Measurements from ENCODE around the gene ERCC6L2. TPM values are rescaled to one million over a fixed set of nuclear protein-coding genes. Genes with fewer than 3 reads are reported as not detected.

ERCC6L2 gene
- total RNA-seq, 1 donor from 2014 or later: 52.3 TPM

GRCh38 chr9:95864852-95865580 lies 10.5 kb upstream of the ERCC6L2 start:
- ATAC-seq (ENCODE audit: low read depth) (no peak), DNase-seq (no peak)
- H3K4me1 Mint-ChIP-seq: no peaks in the 10 kb centered on the region
- H3K27ac Mint-ChIP-seq: no peak overlapping the region
- intact Hi-C loops (cut with micrococcal nuclease): no loop called here
- no peak for TF ChIP-seq CTCF (IDR thresholded peaks at IDR 0.05)
- ChIA-PET CTCF (no interaction called here), POLR2A (no interaction called here)
- no peaks in the 10 kb centered on the region for H3K27me3 Mint-ChIP-seq
- H3K9me3 Mint-ChIP-seq: peaks cover 19% of the 10 kb centered on the region
- H3K4me3 Mint-ChIP-seq: no peak overlapping the region
- peaks cover 28% of the 10 kb centered on the region for H3K36me3 Mint-ChIP-seq (ENCODE audit: low read depth)

GRCh38 chr9:95870352-95870751 lies 5.1 kb upstream of the ERCC6L2 start:
- Mint-ChIP-seq H3K36me3 (ENCODE audit: low read depth) (peaks cover 56% of the 10 kb centered on the region), H3K4me1 (peaks cover 16% of the 10 kb centered on the region), H3K9me3 (peaks cover 5% of the 10 kb centered on the region), H3K27ac (no peak overlapping the region), H3K27me3 (no peaks in the 10 kb centered on the region), H3K4me3 (no peak overlapping the region)
- no peak for TF ChIP-seq CTCF (IDR thresholded peaks at IDR 0.05)
- no peak for DNase-seq
- ChIA-PET CTCF (no interaction called here), POLR2A (interaction anchor here (1.1 kb wide), 1 partner anchor 12 kb away, joined by 4 read pairs; no protein-coding TSS in a partner anchor)
- no peak for ATAC-seq (ENCODE audit: low read depth)
- intact Hi-C loops (cut with micrococcal nuclease): loop anchor here (10.0 kb wide), 2 partner anchors 146 to 784 kb away; partner anchors contain the start of gene PRXL2C

- no peak overlapping the region for H3K27ac Mint-ChIP-seq
- no peaks in the 10 kb centered on the region for H3K27me3 Mint-ChIP-seq
- POLR2A ChIA-PET: interaction anchor here (1.1 kb wide), 1 partner anchor 13 kb away, joined by 4 read pairs; no protein-coding TSS in a partner anchor
- intact Hi-C loops (cut with micrococcal nuclease): loop anchor here (10.0 kb wide), 2 partner anchors 146 to 784 kb away; partner anchors contain the start of gene PRXL2C
- DNase-seq (no peak), ATAC-seq (ENCODE audit: low read depth) (no peak)
- CTCF ChIA-PET: no interaction called here
- H3K4me1 Mint-ChIP-seq: peaks cover 16% of the 10 kb centered on the region
- H3K9me3 Mint-ChIP-seq: peaks cover 5% of the 10 kb centered on the region
- peaks cover 60% of the 10 kb centered on the region for H3K36me3 Mint-ChIP-seq (ENCODE audit: low read depth)
- no peak for TF ChIP-seq CTCF (IDR thresholded peaks at IDR 0.05)
- H3K4me3 Mint-ChIP-seq: no peak overlapping the region
Measured at GRCh38 chr9:95870906-95871305, 4.6 kb upstream of the ERCC6L2 start.

GRCh38 chr9:95874303-95874988 lies 1.0 kb upstream of the ERCC6L2 start:
- H3K4me1 Mint-ChIP-seq: peaks cover 20% of the 10 kb centered on the region
- no peaks in the 10 kb centered on the region for H3K27me3 Mint-ChIP-seq
- no peak overlapping the region for H3K27ac Mint-ChIP-seq
- H3K9me3 Mint-ChIP-seq: peaks cover 2% of the 10 kb centered on the region
- no peak overlapping the region for H3K4me3 Mint-ChIP-seq
- POLR2A ChIA-PET: interaction anchor here (0.6 to 4.1 kb wide), 15 partner anchors 8 to 365 kb away, joined by 3 to 30 read pairs (median 4); no protein-coding TSS in a partner anchor
- H3K36me3 Mint-ChIP-seq (ENCODE audit: low read depth): peaks cover 56% of the 10 kb centered on the region
- DNase-seq (no peak), ATAC-seq (ENCODE audit: low read depth) (no peak)
- no peak for TF ChIP-seq CTCF (IDR thresholded peaks at IDR 0.05)
- CTCF ChIA-PET: interaction anchor here (0.8 kb wide), 1 partner anchor 9 kb away, joined by 3 read pairs; no protein-coding TSS in a partner anchor
- intact Hi-C loops (cut with micrococcal nuclease): loop anchor here (2.0 to 10.0 kb wide), 3 partner anchors 150 to 780 kb away; partner anchors contain the start of genes FANCC and PRXL2C

DNA sequence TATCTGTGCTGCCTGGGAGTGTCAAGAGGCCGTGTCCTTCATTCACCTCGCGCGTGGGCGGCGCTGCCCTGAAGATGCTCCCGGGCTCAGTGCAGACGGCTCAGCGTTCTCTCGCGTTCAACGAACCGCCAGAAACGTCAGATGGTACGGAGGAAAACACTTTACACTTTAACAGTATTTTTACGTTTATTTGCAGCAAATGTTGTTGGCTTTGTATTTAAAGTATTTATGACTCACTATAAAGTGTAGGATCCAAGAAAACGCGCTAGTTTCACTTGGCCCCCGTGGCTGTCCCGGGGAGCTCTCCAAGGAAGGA lies 544 bp upstream of the ERCC6L2 start:
- CTCF ChIA-PET: interaction anchor here (0.8 kb wide), 1 partner anchor 9 kb away, joined by 3 read pairs; no protein-coding TSS in a partner anchor
- intact Hi-C loops (cut with micrococcal nuclease): loop anchor here (1.0 to 10.0 kb wide), 11 partner anchors 17 to 1708 kb away; partner anchors contain the start of genes AOPEP, FANCC, PRXL2C and ZNF169
- no peak overlapping the region for H3K4me3 Mint-ChIP-seq
- peak; percentile 22 for ATAC-seq (ENCODE audit: low read depth)
- no peaks in the 10 kb centered on the region for H3K27me3 Mint-ChIP-seq
- H3K36me3 Mint-ChIP-seq (ENCODE audit: low read depth): peaks cover 53% of the 10 kb centered on the region
- DNase-seq: peak; percentile 37
- H3K9me3 Mint-ChIP-seq: peaks cover 2% of the 10 kb centered on the region
- no peak overlapping the region for H3K27ac Mint-ChIP-seq
- peaks cover 20% of the 10 kb centered on the region for H3K4me1 Mint-ChIP-seq
- POLR2A ChIA-PET: interaction anchor here (0.6 to 4.1 kb wide), 17 partner anchors 8 to 1758 kb away, joined by 3 to 30 read pairs (median 4); partner anchors contain the start of genes NCBP1 and TSTD2
- TF ChIP-seq CTCF (IDR thresholded peaks at IDR 0.05): no peak

Measured in activated B cell treated with CpG ODN at 0.5 μM for 24 hours (primary cell).